ENCODE results near the gene DCTN4. TPM values are rescaled to one million over a fixed set of nuclear protein-coding genes. Genes with fewer than 3 reads are reported as not detected.
A peak's percentile ranks its signal among the peaks of the same experiment; 100 is the strongest.

The DCTN4 gene
- total and polyA plus RNA-seq, 2 of the 4 experiments (the other 2 are of a cell fraction), result 28.1 to 50.2 TPM

DNA sequence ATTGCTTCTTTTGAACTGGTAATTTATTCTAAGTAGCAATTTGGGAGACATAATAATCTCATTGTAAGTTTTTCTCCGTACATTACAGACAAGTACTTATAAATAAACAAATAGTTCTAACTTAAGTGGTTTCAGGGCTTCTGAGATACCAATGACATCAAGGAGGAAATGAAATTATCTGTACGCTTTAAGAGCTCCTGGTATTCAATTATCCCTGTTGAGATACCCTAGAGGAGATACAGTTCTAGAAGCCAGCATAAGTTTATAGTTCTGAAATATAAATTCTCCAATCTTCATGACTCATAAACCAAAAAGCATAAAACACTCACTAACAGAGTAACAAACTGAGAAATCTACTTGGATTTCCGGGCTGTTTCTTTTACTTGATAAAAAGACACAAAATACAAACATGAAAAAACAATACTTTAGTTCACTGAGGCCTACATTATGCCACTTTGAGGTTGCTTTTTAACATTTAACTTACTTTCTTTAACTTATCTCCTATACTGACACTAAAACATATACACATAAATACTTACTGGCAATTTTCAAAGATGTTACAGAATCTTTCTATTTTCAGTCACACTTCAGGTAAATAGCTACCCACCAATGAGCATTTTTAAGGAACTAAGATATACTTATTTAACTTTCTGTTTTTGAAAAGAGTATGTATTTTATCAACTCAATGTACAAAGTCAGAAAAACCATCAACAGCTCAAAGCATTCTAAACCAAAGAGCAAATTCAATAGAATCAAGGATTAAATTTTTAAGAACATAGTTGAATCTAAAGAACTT, 7.5 kb downstream of the DCTN4 start:
- H2AK5ac ChIP-seq (ENCODE audit: low read depth, low read length), result no peak overlapping the region
- in situ Hi-C loops (cut with MboI; ENCODE audit: low sequenced_read_pairs), result no loop called here
- no TSS peak for BruUV-seq (replicated peaks)

More for the DNA sequence above, 7.5 kb downstream of the DCTN4 start:
- DNase-seq, result peak; percentile 40
- no peak overlapping the region for H3K4me3 ChIP-seq (ENCODE audit: insufficient read depth, low read depth, low read length)
- no peak overlapping the region for H2AFZ ChIP-seq (replicated peaks; ENCODE audit: low read length, poor library complexity)
- peaks cover 16 to 29% of the 10 kb centered on the region in 2 experiments for H3K79me1 ChIP-seq (ENCODE audit: low read depth in 1 of 2, low read length in 2 of 2)
- H3K18ac ChIP-seq (ENCODE audit: low read depth, low read length), result no peak overlapping the region
- no peak overlapping the region for H2AK9ac ChIP-seq (replicated peaks; ENCODE audit: low read depth, low read length, poor library complexity)
- H3K56ac ChIP-seq (ENCODE audit: extremely low read depth, insufficient read depth, low read length), result no peak overlapping the region
- H4K5ac ChIP-seq (ENCODE audit: low read depth, low read length), result no peak overlapping the region
- H3K4me2 ChIP-seq (ENCODE audit: low read depth, low read length), result peak overlapping the region; percentile 68
- no peak overlapping the region for H2BK15ac ChIP-seq (ENCODE audit: low read depth, low read length)
- H3K36me3 ChIP-seq (ENCODE audit: control insufficient read depth, insufficient read depth, low read length), result peaks cover 16% of the 10 kb centered on the region
- no peaks in the 10 kb centered on the region for H3K9me3 ChIP-seq (ENCODE audit: control insufficient read depth, insufficient read depth, low read length)
- ChIA-PET CTCF (interaction anchor here (1.0 kb wide), 1 partner anchor 32 kb away, joined by 3 read pairs; no protein-coding TSS in a partner anchor), POLR2A (ENCODE audit: unreplicated experiment) (no interaction called here)
- intact Hi-C loops (cut with micrococcal nuclease) (no loop called here), dilution Hi-C loops (cut with HindIII; ENCODE audit: low sequenced_read_pairs, unreplicated experiment) (no loop called here)
- peak; percentile 80 for ATAC-seq (ENCODE audit: low read depth)
- no peaks in the 10 kb centered on the region; the same call in 1 of the 2 replicates for H3K4me1 ChIP-seq (ENCODE audit: control insufficient read depth, insufficient read depth, low read length)
- no peak overlapping the region for H2BK20ac ChIP-seq (ENCODE audit: low read depth, low read length)
- peak overlapping the region; percentile 70 for H2BK5ac ChIP-seq (ENCODE audit: low read depth, low read length, poor library complexity, severe bottlenecking)
- no peak overlapping the region for H3K4ac ChIP-seq (ENCODE audit: low read depth, low read length)
- H4K20me1 ChIP-seq (ENCODE audit: insufficient read depth, low read length), result peaks cover 13% of the 10 kb centered on the region; the same call in 1 of the 2 replicates
- H3K27me3 ChIP-seq (ENCODE audit: control insufficient read depth, insufficient read depth, low read length), result no peaks in the 10 kb centered on the region
- H4K91ac ChIP-seq (ENCODE audit: insufficient read depth, low read depth, low read length), result no peak overlapping the region
- TF ChIP-seq FOS (IDR thresholded peaks at IDR 0.05; ENCODE audit: low read depth, low read length) (no peak), CHD1 (IDR thresholded peaks at IDR 0.05; ENCODE audit: low read depth, low read length) (no peak), RCOR1 (IDR thresholded peaks at IDR 0.05; ENCODE audit: insufficient replicate concordance, low read length) (no peak), RFX5 (IDR thresholded peaks at IDR 0.05; ENCODE audit: low read depth, low read length) (no peak), NFE2L2 (IDR thresholded peaks at IDR 0.05; ENCODE audit: low read depth, low read length) (no peak), MAFK (IDR thresholded peaks at IDR 0.05; ENCODE audit: low read depth, low read length) (no peak), CEBPB (IDR thresholded peaks at IDR 0.05; ENCODE audit: low read depth, low read length) (no peak), RAD21 (IDR thresholded peaks at IDR 0.05; ENCODE audit: low read length) (no peak)
- TF ChIP-seq, protein P1, sequence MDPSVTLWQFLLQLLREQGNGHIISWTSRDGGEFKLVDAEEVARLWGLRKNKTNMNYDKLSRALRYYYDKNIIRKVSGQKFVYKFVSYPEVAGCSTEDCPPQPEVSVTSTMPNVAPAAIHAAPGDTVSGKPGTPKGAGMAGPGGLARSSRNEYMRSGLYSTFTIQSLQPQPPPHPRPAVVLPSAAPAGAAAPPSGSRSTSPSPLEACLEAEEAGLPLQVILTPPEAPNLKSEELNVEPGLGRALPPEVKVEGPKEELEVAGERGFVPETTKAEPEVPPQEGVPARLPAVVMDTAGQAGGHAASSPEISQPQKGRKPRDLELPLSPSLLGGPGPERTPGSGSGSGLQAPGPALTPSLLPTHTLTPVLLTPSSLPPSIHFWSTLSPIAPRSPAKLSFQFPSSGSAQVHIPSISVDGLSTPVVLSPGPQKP (IDR thresholded peaks at IDR 0.05; ENCODE audit: borderline replicate concordance, low read depth, low read length), result no peak
- no peak overlapping the region for H3K9ac ChIP-seq (ENCODE audit: low read depth, low read length)
- no peak overlapping the region for H3K14ac ChIP-seq (replicated peaks; ENCODE audit: low read depth, low read length)
- H3K23ac ChIP-seq (ENCODE audit: low read depth, low read length), result no peak overlapping the region
- H3K9me1 ChIP-seq (ENCODE audit: insufficient read depth, low read length), result 0 out of 2 replicates have a peak, but pooled peaks cover 3% of the 10 kb centered on the region
- H4K8ac ChIP-seq (ENCODE audit: low read depth in 2 of 2, low read length in 2 of 2), result no peak overlapping the region; a peak in 1 of 4 replicates
- H2BK120ac ChIP-seq (ENCODE audit: low read depth, low read length), result no peak overlapping the region
- WGBS, 2 experiments (ENCODE audit: extremely low coverage in 2 of 2, insufficient read length in 1 of 2), result no CpG with 5 or more reads among the region's 3 CpGs
- peak overlapping the region; percentile 62; the same call in 1 of the 2 replicates for H3K27ac ChIP-seq (ENCODE audit: insufficient read depth, low read length)

Measured in IMR-90 (cell line).